PFSK-1 (cell line): Measurements from ENCODE around the gene GFM1.

Source experiments
- FOXP2 ChIP-seq: optimal IDR thresholded peaks from 2 replicates; pipeline ENCODE3; 2011; ENCODE audit warnings: borderline replicate concordance, control low read depth, inconsistent platforms; ENCODE audit not compliant: insufficient read depth; ENCODE audit errors: extremely low read length, extremely low read depth
- POLR2AphosphoS5 ChIP-seq: IDR thresholded peaks from 2 replicates; pipeline ENCODE4 v1.6.1; 2012; ENCODE audit warnings: low read depth, mild to moderate bottlenecking, control low read depth, low read length, moderate library complexity
- REST ChIP-seq, 2 experiments: IDR thresholded peaks; 2 replicates each; pipeline versions ENCODE4 v1.6.1 to v1.8.0; 2011 to 2012; ENCODE audit warnings: low read depth in 2 of 2, low read length in 2 of 2, control low read depth in 1 of 2, inconsistent platforms in 1 of 2, mild to moderate bottlenecking in 1 of 2, moderate library complexity in 1 of 2; ENCODE audit not compliant: insufficient read depth in 1 of 2
- SIN3A ChIP-seq: IDR thresholded peaks from 2 replicates; pipeline ENCODE4 v1.6.1; 2012; ENCODE audit warnings: mild to moderate bottlenecking, low read length, moderate library complexity, borderline replicate concordance; ENCODE audit not compliant: insufficient read depth
- TAF1 ChIP-seq: IDR thresholded peaks from 2 replicates; pipeline ENCODE4 v1.6.1; 2012; ENCODE audit warnings: low read length, control low read depth, borderline replicate concordance; ENCODE audit not compliant: insufficient read depth

The GFM1 gene

GRCh38 chr3:158735296-158736033, 91.1 kb downstream of the GFM1 start:
- no peak for TF ChIP-seq SIN3A
- TF ChIP-seq TAF1, result no peak
- TF ChIP-seq POLR2AphosphoS5, result no peak
- TF ChIP-seq REST (IDR thresholded peaks at IDR 0.05; ENCODE audit: insufficient read depth in 1 of 2, low read depth in 2 of 2, low read length in 2 of 2), result no peak
- no peak for TF ChIP-seq FOXP2

- no peak for TF ChIP-seq TAF1
- TF ChIP-seq SIN3A, result no peak
- no peak for TF ChIP-seq FOXP2
- no peak for TF ChIP-seq REST (IDR thresholded peaks at IDR 0.05; ENCODE audit: insufficient read depth in 1 of 2, low read depth in 2 of 2, low read length in 2 of 2)
- TF ChIP-seq POLR2AphosphoS5, result no peak
Observed at GRCh38 chr3:158737410-158737809, 93.1 kb downstream of the GFM1 start.

GRCh38 chr3:158737976-158738615, 93.8 kb downstream of the GFM1 start:
- no peak for TF ChIP-seq POLR2AphosphoS5
- no peak for TF ChIP-seq TAF1
- TF ChIP-seq REST (IDR thresholded peaks at IDR 0.05; ENCODE audit: insufficient read depth in 1 of 2, low read depth in 2 of 2, low read length in 2 of 2), result no peak
- no peak for TF ChIP-seq FOXP2
- TF ChIP-seq SIN3A, result no peak

- TF ChIP-seq FOXP2 (no peak), SIN3A (no peak), TAF1 (no peak), POLR2AphosphoS5 (no peak), REST (IDR thresholded peaks at IDR 0.05; ENCODE audit: insufficient read depth in 1 of 2, low read depth in 2 of 2, low read length in 2 of 2) (no peak)
Observed at GRCh38 chr3:158738653-158739052, 94.3 kb downstream of the GFM1 start.
